NCI-H2029 treated with DMSO at 0.1 percent for 48 hours (cell line): ENCODE measurements around the gene RADIL.

Experiments used
- DNase-seq: peaks from one replicate; lab custom pipeline; 2025; lab: John Stamatoyannopoulos, UW

The RADIL gene

DNA sequence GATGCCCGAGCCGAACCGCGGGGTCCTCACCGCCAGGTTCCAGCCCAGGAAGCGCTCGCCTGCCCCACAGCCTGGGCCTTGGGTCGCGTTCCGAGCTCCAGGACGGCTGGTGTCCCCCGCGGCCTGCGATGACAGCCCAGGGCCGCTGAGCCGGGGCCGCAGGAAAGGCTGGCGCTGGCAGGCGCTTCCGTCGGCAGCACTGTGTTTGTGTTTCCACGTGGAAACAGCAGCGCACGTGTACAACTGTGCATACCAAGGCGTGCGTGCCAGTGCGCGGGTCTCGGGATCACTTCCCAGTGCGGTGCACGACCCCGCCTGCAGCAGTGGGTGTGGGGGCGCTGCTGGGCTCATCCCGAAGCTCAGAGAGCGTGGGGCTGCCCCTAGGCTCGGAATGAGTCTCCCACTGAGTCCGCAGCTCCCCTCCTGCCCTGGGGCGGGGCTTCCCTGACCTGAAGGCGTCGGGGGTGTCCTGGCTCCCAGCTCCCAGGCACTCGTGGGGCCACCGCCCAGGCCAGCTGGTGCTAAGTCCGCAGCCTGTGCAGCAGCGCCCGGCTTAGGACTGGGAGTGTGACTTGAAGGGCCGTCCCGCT lies 90.9 kb downstream of the RADIL start:
- DNase-seq = no peak

- DNase-seq = no peak
Measured at GRCh38 chr7:4791738-4792536, 91.6 kb downstream of the RADIL start.

DNA sequence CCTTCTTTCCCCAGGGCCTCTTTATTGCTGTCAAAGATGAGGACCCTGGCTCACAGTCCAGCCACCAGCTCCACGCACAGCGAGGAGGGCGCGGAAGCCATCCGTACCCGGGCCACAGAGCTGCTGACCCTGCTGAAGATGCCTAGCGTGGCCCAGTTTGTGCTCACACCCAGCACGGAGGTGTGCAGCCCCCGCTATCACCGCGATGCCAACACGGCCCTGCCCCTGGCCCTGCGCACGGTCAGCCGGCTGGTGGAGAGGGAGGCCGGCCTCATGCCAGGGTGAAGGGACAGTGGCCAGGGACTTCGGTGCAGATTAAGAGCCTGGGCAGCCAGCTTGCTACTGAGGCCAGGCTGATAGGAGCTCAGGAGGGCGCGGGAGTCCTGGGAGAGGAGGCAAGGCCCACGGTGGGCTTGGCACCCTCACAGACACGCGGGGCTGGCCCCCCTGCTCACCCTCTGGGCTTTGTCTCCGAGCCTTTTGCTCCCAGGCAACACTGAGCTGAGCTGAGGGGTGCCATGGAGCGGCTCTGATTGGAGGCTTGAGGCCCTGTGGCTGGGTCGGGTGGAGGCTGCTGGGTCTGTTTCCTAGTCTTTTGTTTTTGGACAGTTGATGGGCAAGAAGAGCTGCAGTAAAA lies 92.3 kb downstream of the RADIL start:
- no peak for DNase-seq

GRCh38 chr7:4790516-4790991 lies 93.0 kb downstream of the RADIL start:
- DNase-seq = no peak

- no peak for DNase-seq
Measured at GRCh38 chr7:4790078-4790465, 93.4 kb downstream of the RADIL start.

DNA sequence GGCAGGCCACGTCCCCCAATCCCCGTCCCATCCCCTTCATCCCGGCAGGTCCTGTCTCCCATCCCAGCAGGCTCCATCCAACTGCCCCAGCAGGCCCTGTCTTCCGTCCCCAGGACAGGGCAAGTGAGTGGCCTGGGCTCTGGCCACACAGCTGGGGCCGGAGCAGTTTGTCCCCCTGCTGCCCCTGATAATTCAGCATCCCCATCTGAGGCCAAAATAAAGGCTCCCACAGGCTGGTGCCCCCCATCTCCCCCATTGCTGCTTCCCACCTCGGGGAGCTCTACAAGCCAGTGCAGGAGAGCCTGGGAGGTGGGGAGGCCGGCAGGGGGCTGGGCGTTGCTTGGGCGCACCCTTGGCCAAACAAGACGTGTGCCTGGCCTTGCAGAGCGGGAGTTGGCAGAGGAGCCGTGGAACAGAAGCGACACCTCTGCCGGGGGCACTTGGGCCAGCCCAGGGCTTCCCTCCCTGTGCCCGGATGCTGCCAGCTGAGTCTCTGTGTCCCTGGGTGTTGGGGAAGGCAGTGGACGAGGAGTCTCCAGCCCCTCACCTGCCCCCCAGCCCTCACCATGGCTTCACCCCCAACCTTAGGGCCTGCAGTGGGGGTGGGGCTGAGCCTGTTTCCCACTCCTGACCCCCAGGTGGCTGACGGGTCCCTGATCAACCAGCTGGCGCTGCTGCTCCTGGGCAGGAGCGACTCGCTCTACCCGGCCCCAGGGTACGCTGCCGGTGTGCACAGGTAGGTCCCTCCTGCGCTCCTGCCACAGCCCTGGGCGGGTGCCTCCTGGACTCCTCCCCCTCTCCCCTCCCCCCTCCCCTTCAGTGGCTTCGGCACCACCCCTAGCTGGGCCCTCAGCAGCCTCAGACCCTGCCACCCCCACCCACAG lies 94.1 kb downstream of the RADIL start:
- no peak for DNase-seq

- no peak for DNase-seq
Measured at GRCh38 chr7:4788627-4789189, 94.8 kb downstream of the RADIL start.

GRCh38 chr7:4787947-4788626 lies 95.4 kb downstream of the RADIL start:
- DNase-seq = no peak

DNA sequence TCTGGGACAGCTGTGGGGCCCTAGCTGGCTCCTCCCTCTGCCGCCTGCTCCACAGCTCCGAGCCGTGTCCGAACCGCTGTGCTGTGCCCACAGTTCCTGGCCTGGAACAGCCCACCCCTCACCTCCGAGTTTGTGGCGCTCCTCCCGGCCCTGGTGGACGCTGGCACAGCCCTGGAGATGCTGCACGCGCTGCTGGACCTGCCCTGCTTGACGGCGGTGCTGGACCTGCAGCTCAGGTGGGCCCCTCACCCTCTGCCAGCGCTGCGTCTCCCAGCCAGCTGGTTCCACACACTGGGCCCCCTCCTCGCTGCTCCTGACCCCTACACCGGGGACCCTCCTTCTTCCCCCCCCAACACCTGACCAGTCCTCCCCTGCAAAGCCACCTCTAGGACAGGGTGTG lies 96.0 kb downstream of the RADIL start:
- no peak for DNase-seq

DNA sequence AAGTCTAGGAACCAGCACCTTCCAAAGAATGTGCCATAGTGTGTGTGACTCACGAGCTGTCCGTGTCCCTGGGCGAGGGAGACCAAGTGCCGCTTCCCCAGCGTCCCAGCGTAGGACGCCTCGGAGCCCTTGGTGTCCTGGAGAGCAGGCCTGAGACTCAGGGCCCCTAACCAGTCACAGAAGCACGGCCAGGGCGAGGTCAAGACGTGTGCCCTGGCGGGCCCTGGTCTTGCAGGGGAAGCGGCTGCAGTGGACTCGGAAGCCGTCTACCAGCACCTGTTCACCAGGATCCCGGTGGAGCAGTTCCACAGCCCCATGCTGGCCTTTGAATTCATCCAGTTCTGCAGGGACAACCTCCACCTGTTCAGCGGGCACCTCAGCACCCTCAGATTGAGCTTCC lies 97.5 kb downstream of the RADIL start:
- DNase-seq = no peak

DNA sequence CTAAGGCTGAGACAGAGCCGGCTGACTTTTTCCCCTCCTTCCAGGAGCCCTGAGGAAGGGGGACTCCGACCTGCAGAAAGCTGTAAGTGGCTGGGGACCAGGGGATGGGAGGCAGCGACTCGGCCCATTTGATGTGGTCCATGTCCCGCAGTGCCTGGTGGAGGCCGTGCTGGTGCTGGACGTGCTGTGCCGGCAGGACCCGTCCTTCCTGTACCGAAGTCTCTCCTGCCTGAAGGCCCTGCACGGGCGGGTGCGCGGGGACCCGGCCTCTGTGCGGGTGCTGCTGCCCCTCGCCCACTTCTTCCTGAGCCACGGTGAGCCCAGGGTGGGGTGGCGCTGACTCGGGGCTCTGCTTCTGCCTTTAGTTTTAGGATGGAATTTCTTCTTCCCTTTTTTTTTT lies 98.1 kb downstream of the RADIL start:
- no peak for DNase-seq

DNA sequence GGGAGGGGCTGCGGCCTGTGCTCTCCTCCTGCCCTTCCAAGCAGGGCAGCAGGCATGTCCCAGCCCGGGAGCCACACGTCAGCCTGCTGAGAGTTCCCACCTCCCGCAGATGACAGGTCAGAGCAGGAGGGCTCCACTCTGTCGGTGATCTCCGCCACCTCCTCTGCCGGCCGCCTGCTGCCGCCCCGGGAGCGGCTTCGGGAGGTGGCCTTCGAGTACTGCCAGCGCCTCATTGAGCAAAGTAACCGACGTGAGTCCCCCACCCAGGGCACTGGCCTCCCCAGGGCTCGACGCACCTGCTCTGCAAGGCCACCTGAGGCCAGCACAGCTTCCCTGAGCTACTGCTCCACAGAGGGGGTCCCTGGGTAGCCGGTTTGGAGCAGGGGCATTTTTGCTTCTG lies 98.7 kb downstream of the RADIL start:
- DNase-seq = no peak

DNA sequence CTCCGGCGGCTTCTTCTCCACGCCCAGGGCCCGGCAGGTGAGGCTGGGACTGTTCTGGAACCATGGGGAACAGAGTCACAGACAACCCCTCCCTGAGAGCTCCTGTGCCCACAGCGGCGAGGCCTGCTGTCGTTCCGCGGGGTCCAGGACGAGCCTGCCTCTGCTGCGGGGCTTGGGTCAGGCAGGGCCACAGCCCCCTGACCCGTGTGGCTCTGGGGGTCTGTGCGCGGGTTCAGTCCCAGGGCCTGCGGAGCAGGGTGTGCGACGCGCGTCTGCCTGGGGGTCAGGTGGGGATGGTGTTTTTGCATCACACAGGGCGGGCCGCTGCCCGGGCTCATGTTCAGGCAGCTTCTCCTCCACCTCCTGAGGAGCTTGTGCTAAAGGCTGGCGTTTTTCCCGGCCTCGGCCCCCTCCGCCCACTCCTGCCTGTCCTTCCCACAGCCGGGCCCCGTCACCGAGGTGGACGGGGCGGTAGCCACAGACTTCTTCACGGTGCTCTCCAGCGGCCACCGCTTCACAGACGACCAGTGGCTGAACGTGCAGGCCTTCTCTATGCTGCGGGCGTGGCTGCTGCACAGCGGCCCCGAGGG lies 99.7 kb downstream of the RADIL start:
- no peak for DNase-seq

DNA sequence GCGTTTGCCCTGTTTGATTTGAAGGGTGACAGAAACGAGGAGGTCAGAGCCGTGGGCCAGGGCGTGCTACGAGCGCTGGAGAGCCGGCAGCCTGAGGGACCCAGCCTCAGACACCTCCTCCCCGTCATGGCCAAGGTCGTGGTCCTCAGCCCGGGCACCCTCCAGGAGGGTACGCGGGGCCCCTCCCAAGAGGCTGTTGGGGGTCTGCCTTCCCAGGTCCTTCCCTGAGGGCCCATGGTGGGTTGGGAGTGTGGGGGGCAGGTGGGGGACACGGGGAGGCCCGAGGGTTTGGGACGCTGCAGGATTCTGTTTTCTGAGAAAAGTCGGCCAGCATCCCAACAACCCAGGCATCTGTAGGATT lies 100.2 kb downstream of the RADIL start:
- DNase-seq = no peak

DNA sequence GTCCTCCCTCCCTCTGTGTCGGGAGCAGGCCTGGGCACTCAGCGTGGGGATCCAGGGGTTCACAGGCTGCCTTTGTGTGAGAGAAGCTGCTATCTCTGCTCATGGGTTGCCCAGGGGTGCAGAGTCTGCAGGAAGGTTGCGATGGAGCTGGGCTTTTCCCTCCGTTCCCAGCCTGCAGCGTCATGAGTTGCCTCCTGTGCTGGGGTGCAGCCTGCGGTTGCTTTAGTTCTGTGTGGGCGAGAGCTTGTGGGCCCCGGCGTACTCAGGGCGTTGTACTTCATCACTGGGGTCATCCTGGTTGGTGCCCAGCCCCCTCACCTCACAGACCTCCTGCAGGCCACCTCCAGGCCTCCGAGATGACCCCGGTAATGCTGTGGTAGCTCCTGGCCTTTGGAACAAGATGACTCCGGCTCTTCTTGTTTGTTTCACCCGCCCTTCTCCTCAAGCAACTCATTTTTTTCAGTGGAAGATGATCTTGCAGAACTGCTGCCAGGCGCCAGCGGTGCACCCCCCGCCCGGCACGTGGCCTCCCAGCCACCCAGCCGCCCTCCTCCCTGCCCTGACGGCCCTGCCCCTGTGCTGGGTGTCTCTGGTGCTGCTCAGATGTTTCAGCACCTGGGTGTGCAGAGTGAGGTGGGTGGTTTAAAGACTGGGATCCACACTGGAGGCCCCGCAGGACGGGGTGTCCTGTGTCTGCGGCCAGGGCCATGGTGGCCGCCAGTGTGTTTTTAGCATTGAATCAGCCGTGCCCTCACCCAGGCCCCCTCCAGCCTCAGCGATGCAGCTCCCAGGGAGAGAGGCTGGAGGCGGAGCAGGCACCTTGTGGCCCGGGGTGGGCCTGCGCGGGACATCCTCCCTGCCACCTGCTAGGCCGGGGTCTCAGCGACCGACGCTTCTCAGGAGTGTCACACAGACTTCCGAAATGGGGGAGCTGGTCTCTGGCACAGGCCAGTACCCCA lies 100.9 kb downstream of the RADIL start:
- no peak for DNase-seq

DNA sequence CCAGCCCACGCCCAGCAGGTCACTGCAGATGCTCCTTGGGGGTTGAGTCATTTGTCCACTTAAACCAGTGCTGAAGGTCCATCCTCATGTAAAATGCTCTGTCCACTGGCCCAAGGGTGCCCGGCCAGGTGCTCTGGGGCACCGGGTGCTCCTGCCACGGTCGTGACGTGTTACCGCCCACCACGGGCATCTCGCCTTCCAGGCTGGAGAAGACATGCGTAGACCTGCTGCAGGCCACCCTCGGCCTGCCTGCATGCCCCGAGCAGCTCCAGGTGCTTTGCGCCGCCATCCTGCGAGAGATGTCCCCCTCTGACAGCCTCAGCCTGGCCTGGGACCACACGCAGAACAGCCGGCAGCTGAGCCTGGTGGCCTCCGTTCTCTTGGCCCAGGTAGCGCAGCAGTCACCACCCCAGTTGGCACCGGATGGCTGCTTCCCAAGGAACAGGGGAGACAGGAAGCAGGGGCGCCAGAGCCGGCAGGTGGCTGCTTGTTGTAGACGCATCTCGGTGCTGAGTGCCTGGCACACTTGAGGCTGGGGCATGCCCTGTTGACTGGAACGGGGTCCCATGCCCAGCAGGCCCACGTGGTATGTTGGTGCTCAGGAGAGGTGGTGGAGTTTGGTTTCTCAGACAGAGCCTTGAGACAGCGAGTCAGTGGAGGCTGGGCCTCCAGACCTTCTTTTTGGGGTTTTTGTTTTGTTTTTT lies 102.0 kb downstream of the RADIL start:
- DNase-seq = no peak

DNA sequence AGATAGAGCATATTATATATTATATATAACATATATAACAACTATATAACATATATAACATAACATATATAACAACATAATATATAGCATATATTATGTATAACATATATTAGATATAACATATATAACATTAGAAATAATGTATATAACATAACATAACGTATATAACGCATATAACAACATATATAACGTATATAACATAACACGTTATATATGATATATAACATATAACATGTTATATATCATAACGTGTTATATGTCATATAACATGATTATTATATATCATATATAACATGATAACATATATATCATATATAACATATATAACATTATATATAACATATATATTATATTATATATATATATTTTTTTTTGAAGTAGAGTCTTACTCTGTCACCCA lies 104.4 kb downstream of the RADIL start:
- DNase-seq = no peak

DNA sequence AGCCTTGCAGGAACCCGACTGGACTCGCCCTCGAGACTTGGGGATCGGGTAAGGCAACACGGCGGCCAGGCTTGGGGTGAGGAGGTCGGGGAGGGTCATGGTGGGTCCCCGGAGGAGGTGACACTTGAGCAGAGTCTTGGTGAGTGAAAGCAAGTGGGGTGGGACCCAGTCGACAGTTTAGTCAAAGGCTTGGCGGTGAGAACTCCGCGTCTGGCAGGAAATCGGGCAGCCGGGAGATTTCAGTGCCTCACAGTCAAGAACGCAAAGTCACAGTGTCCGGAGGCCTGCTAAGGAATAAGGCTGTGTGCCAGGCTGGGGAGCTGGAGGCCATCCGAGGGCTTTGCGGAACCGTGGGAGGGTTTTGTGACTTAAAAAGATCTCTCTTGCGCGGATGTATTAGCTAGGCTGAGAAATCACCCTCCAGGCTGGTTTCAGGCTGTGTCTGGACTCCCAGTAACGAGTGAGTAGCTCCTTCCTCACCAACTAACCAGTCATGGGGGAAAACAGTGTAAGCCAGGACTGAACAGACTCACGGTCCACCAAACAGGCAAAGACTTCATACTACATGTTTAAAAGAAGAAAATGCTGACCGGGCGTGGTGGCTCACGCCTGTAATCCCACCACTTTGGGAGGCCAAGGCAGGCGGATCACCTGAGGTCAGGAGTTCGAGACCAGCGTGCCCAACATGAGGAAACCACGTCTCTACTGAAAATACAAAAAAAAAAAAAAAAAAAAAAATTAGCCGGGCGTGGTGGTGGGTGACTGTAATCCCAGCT lies 107.5 kb downstream of the RADIL start:
- no peak for DNase-seq
